CD14-positive monocyte (primary cell): ENCODE measurements around the gene GIGYF1. TPM values are rescaled to one million over a fixed set of nuclear protein-coding genes. Genes with fewer than 3 reads are reported as not detected.

Source experiments
- DNase-seq, 3 donors: peaks; one replicate each; pipeline ENCODE4 v3.0.0-alpha.2; 2011 to 2022
- H2AFZ ChIP-seq: 2 replicates; pipeline ENCODE4 v1.6.0; 2012; ENCODE audit warnings: mild to moderate bottlenecking, low read depth, low read length, inconsistent platforms; ENCODE audit not compliant: insufficient read depth, poor library complexity, severe bottlenecking
- H3K27ac ChIP-seq, 2 donors: 1 replicate in 1 of 2; 2 replicates in 1 of 2; pipeline ENCODE4 v1.5.1; 2012 to 2013; ENCODE audit warnings: low read length in 2 of 2, control low read depth in 1 of 2, inconsistent platforms in 1 of 2, low read depth in 1 of 2, mild to moderate bottlenecking in 1 of 2
- H3K27me3 ChIP-seq, 2 donors: one replicate each; pipeline versions ENCODE4 v1.6.0 to v1.6.1; 2011 to 2013; ENCODE audit warnings: low read length in 2 of 2; ENCODE audit not compliant: control insufficient read depth in 2 of 2, insufficient read depth in 2 of 2
- H3K36me3 ChIP-seq, 2 donors: replicated peaks in 1 of 2; 1 replicate in 1 of 2; 2 replicates in 1 of 2; pipeline versions ENCODE4 v1.5.1 to v1.6.1; 2012 to 2013; ENCODE audit warnings: low read length in 2 of 2, control low read depth in 1 of 2, inconsistent platforms in 1 of 2, mild to moderate bottlenecking in 1 of 2; ENCODE audit not compliant: insufficient read depth in 2 of 2, control insufficient read depth in 1 of 2
- H3K4me1 ChIP-seq, 2 donors: 1 replicate in 1 of 2; 2 replicates in 1 of 2; pipeline versions ENCODE4 v1.5.1 to v1.6.1; 2012 to 2013; ENCODE audit warnings: low read length in 2 of 2, control low read depth in 1 of 2, inconsistent platforms in 1 of 2, mild to moderate bottlenecking in 1 of 2, moderate library complexity in 1 of 2; ENCODE audit not compliant: insufficient read depth in 2 of 2, control insufficient read depth in 1 of 2
- H3K4me2 ChIP-seq: replicated peaks from 2 replicates; pipeline ENCODE3; 2012; ENCODE audit warnings: low read length, moderate library complexity, mild to moderate bottlenecking; ENCODE audit not compliant: poor library complexity, severe bottlenecking; ENCODE audit errors: extremely low read depth
- H3K4me3 ChIP-seq, 3 experiments: fragments of 200-600 bp in 1 of 3; sonication (generic) in 1 of 3; replicated peaks in 1 of 3; 1 replicate in 2 of 3; 2 replicates in 1 of 3; pipeline ENCODE4 v1.5.1; 2011 to 2013; ENCODE audit warnings: low read length in 3 of 3, mild to moderate bottlenecking in 3 of 3, control low read depth in 2 of 3, low read depth in 2 of 3, inconsistent platforms in 1 of 3, moderate library complexity in 1 of 3
- H3K79me2 ChIP-seq: 2 replicates; pipeline ENCODE4 v1.6.0; 2012; ENCODE audit warnings: mild to moderate bottlenecking, control low read depth, inconsistent platforms, low read length, moderate library complexity; ENCODE audit not compliant: insufficient read depth
- H3K9ac ChIP-seq: 2 replicates; pipeline ENCODE4 v1.6.0; 2017; ENCODE audit warnings: low read length, mild to moderate bottlenecking; ENCODE audit not compliant: insufficient read depth, poor library complexity, severe bottlenecking
- H3K9me3 ChIP-seq, 2 donors: replicated peaks in 1 of 2; 1 replicate in 1 of 2; 2 replicates in 1 of 2; pipeline versions ENCODE4 v1.5.1 to v1.6.1; 2012 to 2013; ENCODE audit warnings: low read length in 2 of 2, control low read depth in 1 of 2; ENCODE audit not compliant: control insufficient read depth in 1 of 2, insufficient read depth in 1 of 2
- H4K20me1 ChIP-seq: 2 replicates; pipeline ENCODE4 v1.6.0; 2012; ENCODE audit warnings: mild to moderate bottlenecking, low read length, control low read depth, moderate library complexity; ENCODE audit not compliant: insufficient read depth
- H3K27ac Mint-ChIP-seq, 7 donors: one replicate each; pipeline ENCODE4 v1.8.0; 2020; ENCODE audit warnings: mild to moderate bottlenecking in 7 of 7, mixed read lengths in 7 of 7, moderate library complexity in 6 of 7, inconsistent platforms in 2 of 7
- H3K27me3 Mint-ChIP-seq, 3 donors: one replicate each; pipeline ENCODE4 v1.8.0; 2021 to 2022; ENCODE audit warnings: low read depth in 3 of 3, mild to moderate bottlenecking in 3 of 3, mixed read lengths in 3 of 3, moderate library complexity in 3 of 3, inconsistent platforms in 1 of 3
- H3K36me3 Mint-ChIP-seq, 2 donors: one replicate each; pipeline ENCODE4 v1.8.0; 2020; ENCODE audit warnings: mixed read lengths in 2 of 2, inconsistent platforms in 1 of 2, mild to moderate bottlenecking in 1 of 2
- H3K4me1 Mint-ChIP-seq: one replicate; pipeline ENCODE4 v1.8.0; 2020; ENCODE audit warnings: mild to moderate bottlenecking, mixed read lengths
- H3K4me3 Mint-ChIP-seq, 2 donors: one replicate each; pipeline ENCODE4 v1.8.0; 2020; ENCODE audit warnings: mild to moderate bottlenecking in 2 of 2, mixed read lengths in 2 of 2, moderate library complexity in 1 of 2
- H3K9me3 Mint-ChIP-seq, 7 donors: one replicate each; pipeline ENCODE4 v1.8.0; 2020 to 2022; ENCODE audit warnings: mixed read lengths in 7 of 7, mild to moderate bottlenecking in 6 of 7, moderate library complexity in 6 of 7, inconsistent platforms in 2 of 7
- WGBS: methylation state at CpG from one replicate; pipeline ENCODE4 v1.1.5; 2013; ENCODE audit warnings: missing lambda C conversion rate; ENCODE audit not compliant: insufficient coverage; 5-methylcytosine and 5-hydroxymethylcytosine counted together
- intact Hi-C, 2 donors: fragments of 100-400 bp; cut with micrococcal nuclease; formaldehyde crosslinking; loops; one replicate each; pipeline versions ENCODE4 v1.15.0 to v1.15.1; 2023
- polyA plus RNA-seq, 3 donors: library from polyadenylated mRNA; depleted of rRNA in 1 of 3; unstranded in 2 of 3; stranded (reverse) in 1 of 3; fragments of 300-500 nt in 2 of 3; fragments of >200 nt in 1 of 3; fragmentation: Illumina TruSeq in 2 of 3; gene quantifications; 1 replicate in 2 of 3; 2 replicates in 1 of 3; pipeline ENCODE4 v1.2.3, GENCODE V29; 2012 to 2021
- TF ChIP-seq, protein P1 (sequence below): fragments of 200-600 bp; IDR thresholded peaks from one replicate; pipeline ENCODE4 v1.8.0; 2022; ENCODE audit warnings: antibody characterized with exemption, mild to moderate bottlenecking

GIGYF1 gene
- polyA plus RNA-seq, 3 donors: 0.30 to 30.6 (median 0.34) TPM

DNA sequence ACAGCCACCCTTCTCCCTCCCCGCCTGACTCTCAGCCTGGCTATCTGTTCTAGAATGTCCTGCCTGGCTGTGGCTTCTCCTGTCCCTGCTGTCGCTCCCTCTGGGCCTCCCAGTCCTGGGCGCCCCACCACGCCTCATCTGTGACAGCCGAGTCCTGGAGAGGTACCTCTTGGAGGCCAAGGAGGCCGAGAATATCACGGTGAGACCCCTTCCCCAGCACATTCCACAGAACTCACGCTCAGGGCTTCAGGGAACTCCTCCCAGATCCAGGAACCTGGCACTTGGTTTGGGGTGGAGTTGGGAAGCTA lies 27.4 kb upstream of the GIGYF1 start:
- peaks cover 24 to 34% of the 10 kb centered on the region in 2 donors for H3K27me3 ChIP-seq
- no peaks in the 10 kb centered on the region for H3K79me2 ChIP-seq
- H3K36me3 Mint-ChIP-seq: peaks cover 0 to 4% of the 10 kb centered on the region in 2 donors
- H3K4me3 Mint-ChIP-seq: peak overlapping the region in 1 of 2 donors; percentile 75
- no peak overlapping the region for H3K27ac Mint-ChIP-seq
- no peak overlapping the region for H3K9ac ChIP-seq
- no peaks in the 10 kb centered on the region for H3K4me1 ChIP-seq
- H3K27ac ChIP-seq: no peak overlapping the region
- 93% methylated on average over 4 of the region's 8 CpGs for WGBS
- peaks cover 50 to 68% (median 53%) of the 10 kb centered on the region in 3 donors for H3K27me3 Mint-ChIP-seq
- TF ChIP-seq, protein P1, sequence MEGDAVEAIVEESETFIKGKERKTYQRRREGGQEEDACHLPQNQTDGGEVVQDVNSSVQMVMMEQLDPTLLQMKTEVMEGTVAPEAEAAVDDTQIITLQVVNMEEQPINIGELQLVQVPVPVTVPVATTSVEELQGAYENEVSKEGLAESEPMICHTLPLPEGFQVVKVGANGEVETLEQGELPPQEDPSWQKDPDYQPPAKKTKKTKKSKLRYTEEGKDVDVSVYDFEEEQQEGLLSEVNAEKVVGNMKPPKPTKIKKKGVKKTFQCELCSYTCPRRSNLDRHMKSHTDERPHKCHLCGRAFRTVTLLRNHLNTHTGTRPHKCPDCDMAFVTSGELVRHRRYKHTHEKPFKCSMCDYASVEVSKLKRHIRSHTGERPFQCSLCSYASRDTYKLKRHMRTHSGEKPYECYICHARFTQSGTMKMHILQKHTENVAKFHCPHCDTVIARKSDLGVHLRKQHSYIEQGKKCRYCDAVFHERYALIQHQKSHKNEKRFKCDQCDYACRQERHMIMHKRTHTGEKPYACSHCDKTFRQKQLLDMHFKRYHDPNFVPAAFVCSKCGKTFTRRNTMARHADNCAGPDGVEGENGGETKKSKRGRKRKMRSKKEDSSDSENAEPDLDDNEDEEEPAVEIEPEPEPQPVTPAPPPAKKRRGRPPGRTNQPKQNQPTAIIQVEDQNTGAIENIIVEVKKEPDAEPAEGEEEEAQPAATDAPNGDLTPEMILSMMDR: no peak
- H3K4me3 ChIP-seq: no peak overlapping the region
- peaks cover 11 to 37% (median 24%) of the 10 kb centered on the region in 7 donors for H3K9me3 Mint-ChIP-seq
- intact Hi-C loops: loop anchor here in 1 of 2 donors (10.0 kb wide), 1 partner anchor 133 kb away; the partner anchor contains the start of gene SLC12A9
- H3K4me2 ChIP-seq: no peak overlapping the region
- H3K4me1 Mint-ChIP-seq: peaks cover 8% of the 10 kb centered on the region
- no peak overlapping the region for H2AFZ ChIP-seq
- no peaks in the 10 kb centered on the region for H3K36me3 ChIP-seq
- no peak for DNase-seq
- H3K9me3 ChIP-seq: peaks cover 12 to 18% of the 10 kb centered on the region in 2 donors
- H4K20me1 ChIP-seq: no peaks in the 10 kb centered on the region

GRCh38 chr7:100720671-100721504 lies 26.8 kb upstream of the GIGYF1 start:
- peaks cover 24 to 34% of the 10 kb centered on the region in 2 donors for H3K27me3 ChIP-seq
- Mint-ChIP-seq H3K4me3 (peak overlapping the region in 1 of 2 donors; percentile 75), H3K27me3 (peaks cover 52 to 71% (median 53%) of the 10 kb centered on the region in 3 donors), H3K9me3 (peaks cover 11 to 37% (median 24%) of the 10 kb centered on the region in 7 donors), H3K27ac (no peak overlapping the region), H3K36me3 (peaks cover 0 to 4% of the 10 kb centered on the region in 2 donors), H3K4me1 (peaks cover 8% of the 10 kb centered on the region)
- 3% methylated on average over 50 of the region's 56 CpGs for WGBS
- no peak overlapping the region for H2AFZ ChIP-seq
- H3K9me3 ChIP-seq: peaks cover 12 to 18% of the 10 kb centered on the region in 2 donors
- no peaks in the 10 kb centered on the region for H3K36me3 ChIP-seq
- DNase-seq: no peak
- H3K4me2 ChIP-seq: no peak overlapping the region
- no peaks in the 10 kb centered on the region for H3K4me1 ChIP-seq
- no peak overlapping the region for H3K9ac ChIP-seq
- no peaks in the 10 kb centered on the region for H4K20me1 ChIP-seq
- no peak overlapping the region for H3K4me3 ChIP-seq
- no peaks in the 10 kb centered on the region for H3K79me2 ChIP-seq
- H3K27ac ChIP-seq: no peak overlapping the region
- intact Hi-C loops: loop anchor here in 1 of 2 donors (10.0 kb wide), 1 partner anchor 134 kb away; the partner anchor contains the start of gene SLC12A9
- TF ChIP-seq, protein P1: no peak
